Caco-2 (cell line): ENCODE results near the gene FAM151A. TPM values are rescaled to one million over a fixed set of nuclear protein-coding genes. Genes with fewer than 3 reads are reported as not detected.

Experiments used
- BruUV-seq: library from RNA; stranded (reverse); fragments of 400-500 nt; replicated peaks from 2 replicates; lab custom pipeline; 2021; lab: Mats Ljungman, UMichigan
- CTCF ChIA-PET: fragments of 300-600 bp; sonication (Branson Sonifier 250); formaldehyde crosslinking; loops from one replicate; lab custom pipeline; 2022; ENCODE audit warnings: antibody characterized with exemption; lab: Charles Lee
- POLR2A ChIA-PET: fragments of 300-600 bp; sonication (Branson Sonifier 250); formaldehyde crosslinking; loops from one replicate; lab custom pipeline; 2022; ENCODE audit warnings: antibody characterized with exemption; lab: Charles Lee
- DNase-seq, 2 experiments: peaks; one replicate each; pipeline versions ENCODE4 v3.0.0 to v3.0.0-alpha.2; 2020 to 2022
- H3K27me3 ChIP-seq: replicated peaks from 2 replicates; pipeline ENCODE4 v1.6.0; 2011; ENCODE audit warnings: low read length; ENCODE audit not compliant: control insufficient read depth, insufficient read depth
- H3K36me3 ChIP-seq: 2 replicates; pipeline ENCODE4 v1.5.1; 2011; ENCODE audit warnings: low read length; ENCODE audit not compliant: control insufficient read depth, insufficient read depth
- H3K4me1 ChIP-seq: fragments of 250-450 bp; sonication (Bioruptor Pico); 2 replicates; pipeline ENCODE4 v1.5.1; 2020; ENCODE audit warnings: mild to moderate bottlenecking
- H3K4me3 ChIP-seq: 2 replicates; pipeline ENCODE4 v1.5.1; 2011; ENCODE audit warnings: low read depth, mild to moderate bottlenecking, control low read depth, low read length
- H3K9me3 ChIP-seq: fragments of 250-450 bp; sonication (Bioruptor Pico); 2 replicates; pipeline ENCODE4 v1.5.1; 2020; ENCODE audit warnings: mild to moderate bottlenecking, moderate library complexity
- H3K27ac Mint-ChIP-seq: one replicate; pipeline ENCODE4 v1.8.0; 2022; ENCODE audit warnings: mixed read lengths; ENCODE audit not compliant: unreplicated experiment
- H3K27me3 Mint-ChIP-seq: one replicate; pipeline ENCODE4 v1.8.0; 2022; ENCODE audit warnings: mixed read lengths; ENCODE audit not compliant: insufficient read depth, unreplicated experiment
- H3K36me3 Mint-ChIP-seq: one replicate; pipeline ENCODE4 v1.8.0; 2022; ENCODE audit warnings: mild to moderate bottlenecking, mixed read lengths; ENCODE audit not compliant: insufficient read depth, unreplicated experiment
- H3K4me1 Mint-ChIP-seq: one replicate; pipeline ENCODE4 v1.8.0; 2022; ENCODE audit warnings: low read depth, mixed read lengths; ENCODE audit not compliant: unreplicated experiment
- H3K4me3 Mint-ChIP-seq: one replicate; pipeline ENCODE4 v1.8.0; 2022; ENCODE audit warnings: mild to moderate bottlenecking, moderate library complexity, mixed read lengths; ENCODE audit not compliant: unreplicated experiment
- H3K9me3 Mint-ChIP-seq: one replicate; pipeline ENCODE4 v1.8.0; 2022; ENCODE audit warnings: mixed read lengths; ENCODE audit not compliant: unreplicated experiment
- CTCF ChIP-seq, 2 experiments: fragments of 200-600 bp in 1 of 2; IDR thresholded peaks; 1 replicate in 1 of 2; 2 replicates in 1 of 2; pipeline versions ENCODE4 v1.5.1 to v1.8.0; 2011 to 2022; ENCODE audit warnings: antibody characterized with exemption in 1 of 2, control low read depth in 1 of 2, inconsistent platforms in 1 of 2, low read depth in 1 of 2, low read length in 1 of 2, mild to moderate bottlenecking in 1 of 2, moderate library complexity in 1 of 2; ENCODE audit not compliant: insufficient read depth in 1 of 2, severe bottlenecking in 1 of 2, unreplicated experiment in 1 of 2
- intact Hi-C: fragments of 100-400 bp; cut with micrococcal nuclease; formaldehyde crosslinking; loops from one replicate; pipeline ENCODE4 v1.10.0; 2022; ENCODE audit not compliant: unreplicated experiment
- total RNA-seq: library from RNA; stranded (reverse); gene quantifications from 2 replicates; pipeline ENCODE4 v1.2.3, GENCODE V29; 2022

Gene FAM151A
- total RNA-seq, 1 experiment from 2014 or later, result 22.3 TPM

DNA sequence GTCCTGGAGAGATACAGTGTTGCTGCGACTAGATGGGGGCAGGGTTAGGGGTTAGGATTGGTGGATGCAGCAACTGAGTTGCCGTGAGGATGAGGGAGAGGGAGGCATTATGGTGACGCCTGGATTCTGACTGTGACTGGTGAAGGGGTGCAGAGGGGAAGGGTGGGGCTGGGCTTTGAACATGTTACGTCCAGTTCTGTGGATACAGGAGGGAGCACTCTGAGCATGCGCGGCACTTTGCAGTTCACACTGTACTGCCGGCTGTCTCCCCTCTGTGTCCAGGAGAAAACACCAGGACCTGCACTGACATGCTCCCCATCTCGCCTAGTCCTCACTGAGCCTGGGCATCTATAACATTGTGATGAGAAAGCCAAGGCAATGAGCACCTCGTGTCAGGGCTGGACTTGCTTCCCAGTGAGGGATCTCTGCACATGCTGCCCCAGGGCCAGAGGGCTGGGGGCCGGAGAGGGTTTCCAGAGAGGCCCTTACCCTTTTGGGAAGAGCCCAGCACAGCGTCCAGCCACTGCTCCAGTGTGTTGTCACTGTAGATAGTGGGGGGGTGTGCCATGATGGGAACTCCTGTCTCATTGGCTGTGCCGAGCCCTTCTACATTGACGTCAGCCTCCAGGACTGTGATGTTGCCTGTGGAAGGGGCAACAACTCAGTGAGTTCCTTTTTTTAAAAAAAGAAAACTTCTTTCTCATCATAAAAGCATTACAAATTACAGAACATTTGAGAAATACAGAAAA, 7.6 kb downstream of the FAM151A start:
- POLR2A ChIA-PET, result no interaction called here
- Mint-ChIP-seq H3K27ac (peak overlapping the region; percentile 20), H3K36me3 (peaks cover 5% of the 10 kb centered on the region), H3K27me3 (no peaks in the 10 kb centered on the region), H3K4me3 (no peak overlapping the region), H3K9me3 (no peaks in the 10 kb centered on the region), H3K4me1 (peaks cover 17% of the 10 kb centered on the region)
- no peak for DNase-seq
- H3K9me3 ChIP-seq, result no peaks in the 10 kb centered on the region
- no peaks in the 10 kb centered on the region for H3K27me3 ChIP-seq
- H3K4me3 ChIP-seq, result no peak overlapping the region
- no TSS peak for BruUV-seq
- H3K36me3 ChIP-seq, result no peaks in the 10 kb centered on the region
- no peak for TF ChIP-seq CTCF (IDR thresholded peaks at IDR 0.05; ENCODE audit: insufficient read depth in 1 of 2, low read depth in 1 of 2, low read length in 1 of 2, severe bottlenecking in 1 of 2, unreplicated experiment in 1 of 2)
- peaks cover 11% of the 10 kb centered on the region for H3K4me1 ChIP-seq
- intact Hi-C loops, result no loop called here
- CTCF ChIA-PET, result no interaction called here

DNA sequence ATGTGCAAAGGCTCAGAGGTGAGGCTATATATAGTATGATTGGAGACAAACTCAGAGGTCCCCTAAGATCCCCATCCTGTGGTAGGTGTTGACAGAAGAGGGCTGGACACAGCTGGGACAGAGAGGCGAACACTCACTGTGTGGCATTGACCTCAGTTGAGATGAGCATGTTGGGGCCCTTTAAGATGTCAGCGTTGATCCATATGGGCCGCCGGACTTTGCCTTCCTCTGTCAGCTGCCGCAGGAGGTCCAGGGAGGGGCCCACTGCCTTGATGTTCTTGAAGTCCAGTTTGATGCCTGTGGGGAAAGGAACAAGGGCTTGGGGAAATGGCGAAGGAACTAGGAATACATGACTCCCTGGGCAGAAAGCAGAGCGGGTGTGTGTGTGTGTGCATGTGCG, 8.8 kb downstream of the FAM151A start:
- H3K27me3 ChIP-seq, result no peaks in the 10 kb centered on the region
- peaks cover 17% of the 10 kb centered on the region for H3K4me1 Mint-ChIP-seq
- H3K9me3 ChIP-seq, result no peaks in the 10 kb centered on the region
- H3K4me3 Mint-ChIP-seq, result no peak overlapping the region
- CTCF ChIA-PET, result no interaction called here
- H3K4me3 ChIP-seq, result no peak overlapping the region
- H3K4me1 ChIP-seq, result peaks cover 11% of the 10 kb centered on the region
- peak overlapping the region; percentile 20 for H3K27ac Mint-ChIP-seq
- H3K9me3 Mint-ChIP-seq, result no peaks in the 10 kb centered on the region
- H3K36me3 ChIP-seq, result no peaks in the 10 kb centered on the region
- no peaks in the 10 kb centered on the region for H3K27me3 Mint-ChIP-seq
- intact Hi-C loops, result no loop called here
- TF ChIP-seq CTCF (IDR thresholded peaks at IDR 0.05; ENCODE audit: insufficient read depth in 1 of 2, low read depth in 1 of 2, low read length in 1 of 2, severe bottlenecking in 1 of 2, unreplicated experiment in 1 of 2), result no peak
- no TSS peak for BruUV-seq
- H3K36me3 Mint-ChIP-seq, result peaks cover under 1% of the 10 kb centered on the region
- no peak for DNase-seq
- POLR2A ChIA-PET, result no interaction called here

DNA sequence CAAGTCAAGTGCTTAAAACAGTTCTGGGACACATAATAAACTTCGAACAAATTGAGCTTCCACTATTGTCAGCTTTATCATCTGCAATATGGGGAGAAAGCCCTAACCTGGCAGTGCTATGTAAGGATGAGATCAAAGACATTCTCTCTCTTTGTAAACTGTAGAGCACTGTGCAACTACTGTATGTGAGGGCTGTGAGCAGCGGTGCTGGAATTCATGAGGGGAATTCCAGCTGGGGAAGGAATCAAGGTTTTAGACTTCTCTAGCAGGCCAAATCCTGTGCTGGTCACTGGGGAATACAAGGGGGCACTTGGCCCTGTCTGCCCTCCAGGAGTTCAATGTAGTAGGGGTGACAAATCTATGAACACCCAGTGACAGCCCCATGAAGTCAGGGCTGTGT, 9.3 kb downstream of the FAM151A start:
- Histone ChIP-seq H3K4me3 (no peak overlapping the region), H3K36me3 (no peaks in the 10 kb centered on the region), H3K4me1 (peaks cover 11% of the 10 kb centered on the region), H3K9me3 (no peaks in the 10 kb centered on the region), H3K27me3 (no peaks in the 10 kb centered on the region)
- intact Hi-C loops, result no loop called here
- DNase-seq, result no peak
- POLR2A ChIA-PET, result no interaction called here
- H3K4me1 Mint-ChIP-seq, result peaks cover 17% of the 10 kb centered on the region
- H3K27ac Mint-ChIP-seq, result peak overlapping the region; percentile 20
- CTCF ChIA-PET, result interaction anchor here (0.8 kb wide), 1 partner anchor 54 kb away, joined by 3 read pairs; no protein-coding TSS in a partner anchor
- no peak overlapping the region for H3K4me3 Mint-ChIP-seq
- BruUV-seq, result no TSS peak
- H3K36me3 Mint-ChIP-seq, result no peaks in the 10 kb centered on the region
- no peaks in the 10 kb centered on the region for H3K9me3 Mint-ChIP-seq
- no peaks in the 10 kb centered on the region for H3K27me3 Mint-ChIP-seq
- no peak for TF ChIP-seq CTCF (IDR thresholded peaks at IDR 0.05; ENCODE audit: insufficient read depth in 1 of 2, low read depth in 1 of 2, low read length in 1 of 2, severe bottlenecking in 1 of 2, unreplicated experiment in 1 of 2)
